Pulmonary artery endothelial cell (primary cell): ENCODE data around the gene CLIP2. TPM values are rescaled to one million over a fixed set of nuclear protein-coding genes. Genes with fewer than 3 reads are reported as not detected.
A peak's percentile ranks its signal among the peaks of the same experiment; 100 is the strongest.
"Not testable (repeated sequence)": the region's sequence is repeated elsewhere in the genome, so short reads cannot be mapped to it uniquely, and the experiment has no call there.

ENCODE experiments used
- DNase-seq: peaks from one replicate; pipeline ENCODE4 v3.0.0-alpha.2; 2011; ENCODE audit warnings: low read depth, low spot score
- total RNA-seq: library from RNA; depleted of rRNA; stranded (reverse); fragments of >200 nt; gene quantifications from 2 replicates; pipeline ENCODE4 v1.2.3, GENCODE V29; 2014

The CLIP2 gene
- 18.1 and 28.0 TPM in 2 replicates for total RNA-seq

- no peak for DNase-seq
Measured at GRCh38 chr7:74289018-74289658, at the start of gene CLIP2. TSS of gene CLIP2 (plus strand) at chr7:74289407. CDS start at chr7:74317547, 28,140 bp downstream.

GRCh38 chr7:74240482-74240881, 48.7 kb upstream of the CLIP2 start:
- no peak for DNase-seq

GRCh38 chr7:74242122-74242443, 47.1 kb upstream of the CLIP2 start:
- DNase-seq, result no peak

GRCh38 chr7:74246497-74246896, 42.7 kb upstream of the CLIP2 start:
- no peak for DNase-seq

GRCh38 chr7:74248156-74248555, 41.1 kb upstream of the CLIP2 start:
- DNase-seq, result no peak

- DNase-seq, result not testable (repeated sequence)
Measured at GRCh38 chr7:74249058-74249457, 40.1 kb upstream of the CLIP2 start.

GRCh38 chr7:74252893-74253292, 36.3 kb upstream of the CLIP2 start:
- DNase-seq, result no peak

GRCh38 chr7:74253331-74253730, 35.9 kb upstream of the CLIP2 start:
- DNase-seq, result no peak

- DNase-seq, result no peak
Measured at GRCh38 chr7:74253835-74254128, 35.4 kb upstream of the CLIP2 start.

- DNase-seq, result peak; percentile 83
Measured at GRCh38 chr7:74254129-74254857, 34.9 kb upstream of the CLIP2 start, which contains the start of gene RFC2. TSS of gene RFC2 (minus strand) at chr7:74254399. CDS start at chr7:74254383, 16 bp downstream.

- DNase-seq, result no peak
Measured at GRCh38 chr7:74254858-74255379, 34.3 kb upstream of the CLIP2 start.

GRCh38 chr7:74255461-74255860, 33.7 kb upstream of the CLIP2 start:
- DNase-seq, result not testable (repeated sequence)

- no peak for DNase-seq
Measured at GRCh38 chr7:74256491-74257408, 32.5 kb upstream of the CLIP2 start.

GRCh38 chr7:74258639-74259038, 30.6 kb upstream of the CLIP2 start:
- DNase-seq, result no peak

GRCh38 chr7:74262639-74263398, 26.4 kb upstream of the CLIP2 start:
- no peak for DNase-seq

GRCh38 chr7:74263399-74264120, 25.6 kb upstream of the CLIP2 start:
- DNase-seq, result no peak

- no peak for DNase-seq
Measured at GRCh38 chr7:74266191-74266963, 22.8 kb upstream of the CLIP2 start.

GRCh38 chr7:74267756-74268565, 21.2 kb upstream of the CLIP2 start:
- DNase-seq, result no peak

GRCh38 chr7:74269757-74270277, 19.4 kb upstream of the CLIP2 start:
- DNase-seq, result no peak
